IMR-90 (cell line): ENCODE measurements around the gene PARK7. TPM values are rescaled to one million over a fixed set of nuclear protein-coding genes. Genes with fewer than 3 reads are reported as not detected.

ENCODE experiments used
- ATAC-seq: fragments of 200-7000 bp; cut with Tn5 transposase; 2 replicates; pipeline ENCODE4 v1.9.1; 2020; ENCODE audit warnings: low read depth, mild to moderate bottlenecking, moderate library complexity
- BruUV-seq: library from RNA; stranded (reverse); fragments of 400-500 nt; replicated peaks from 2 replicates; lab custom pipeline; 2021; lab: Mats Ljungman, UMichigan
- CTCF ChIA-PET: fragments of 300-600 bp; formaldehyde crosslinking; extraction: SDS; loops from one replicate; lab custom pipeline; 2021; ENCODE audit warnings: antibody characterized with exemption; lab: Yijun Ruan, JAX
- POLR2A ChIA-PET: fragments of 300-600 bp; sonication (Branson Sonifier 250); formaldehyde crosslinking; loops from one replicate; lab custom pipeline; 2022; ENCODE audit warnings: antibody characterized with exemption; ENCODE audit not compliant: unreplicated experiment; lab: Charles Lee
- DNase-seq: peaks from one replicate; pipeline ENCODE4 v3.0.0; 2013
- H2AFZ ChIP-seq: replicated peaks from 2 replicates; pipeline ENCODE3; 2013; ENCODE audit warnings: low read length, mild to moderate bottlenecking; ENCODE audit not compliant: poor library complexity
- H2AK5ac ChIP-seq: 2 replicates; pipeline ENCODE4 v1.6.1; 2013; ENCODE audit warnings: low read depth, low read length, inconsistent platforms
- H2AK9ac ChIP-seq: replicated peaks from 2 replicates; pipeline ENCODE3; 2013; ENCODE audit warnings: mild to moderate bottlenecking, low read depth, low read length, moderate library complexity; ENCODE audit not compliant: poor library complexity
- H2BK120ac ChIP-seq: 2 replicates; pipeline ENCODE4 v1.6.1; 2013; ENCODE audit warnings: low read depth, low read length, inconsistent platforms
- H2BK15ac ChIP-seq: 3 replicates; pipeline ENCODE4 v1.6.1; 2013; ENCODE audit warnings: low read depth, low read length, inconsistent platforms
- H2BK20ac ChIP-seq: 2 replicates; pipeline ENCODE4 v1.6.1; 2013; ENCODE audit warnings: low read depth, mild to moderate bottlenecking, inconsistent platforms, low read length, moderate library complexity
- H2BK5ac ChIP-seq: 2 replicates; pipeline ENCODE4 v1.6.1; 2013; ENCODE audit warnings: mild to moderate bottlenecking, low read depth, low read length, inconsistent platforms; ENCODE audit not compliant: poor library complexity, severe bottlenecking
- H3K14ac ChIP-seq: replicated peaks from 2 replicates; pipeline ENCODE4 v1.6.1; 2013; ENCODE audit warnings: low read depth, low read length, inconsistent platforms
- H3K18ac ChIP-seq: 2 replicates; pipeline ENCODE4 v1.6.1; 2013; ENCODE audit warnings: low read depth, low read length, control low read depth
- H3K23ac ChIP-seq: 2 replicates; pipeline ENCODE4 v1.6.1; 2013; ENCODE audit warnings: low read depth, low read length, inconsistent platforms
- H3K27ac ChIP-seq: 2 replicates; pipeline ENCODE4 v1.5.1; 2013; ENCODE audit warnings: mild to moderate bottlenecking, control low read depth, low read length; ENCODE audit not compliant: insufficient read depth
- H3K27me3 ChIP-seq: 2 replicates; pipeline ENCODE4 v1.6.1; 2013; ENCODE audit warnings: low read length; ENCODE audit not compliant: control insufficient read depth, insufficient read depth
- H3K36me3 ChIP-seq: 2 replicates; pipeline ENCODE4 v1.6.1; 2013; ENCODE audit warnings: low read length, mixed read lengths; ENCODE audit not compliant: control insufficient read depth, insufficient read depth
- H3K4ac ChIP-seq: 2 replicates; pipeline ENCODE4 v1.6.1; 2013; ENCODE audit warnings: low read depth, low read length, inconsistent platforms
- H3K4me1 ChIP-seq: 2 replicates; pipeline ENCODE4 v1.6.1; 2013; ENCODE audit warnings: low read length, mixed read lengths; ENCODE audit not compliant: control insufficient read depth, insufficient read depth
- H3K4me2 ChIP-seq: 2 replicates; pipeline ENCODE4 v1.6.1; 2013; ENCODE audit warnings: low read depth, mild to moderate bottlenecking, control low read depth, low read length, moderate library complexity
- H3K4me3 ChIP-seq: 2 replicates; pipeline ENCODE4 v1.5.1; 2013; ENCODE audit warnings: low read depth, mild to moderate bottlenecking, control low read depth, low read length, moderate library complexity; ENCODE audit not compliant: insufficient read depth
- H3K56ac ChIP-seq: 2 replicates; pipeline ENCODE4 v1.6.1; 2013; ENCODE audit warnings: low read length, inconsistent platforms; ENCODE audit not compliant: insufficient read depth; ENCODE audit errors: extremely low read depth
- H3K79me1 ChIP-seq, 2 experiments: 2 replicates each; pipeline ENCODE4 v1.6.1; 2013; ENCODE audit warnings: low read length in 2 of 2, inconsistent platforms in 1 of 2, low read depth in 1 of 2
- H3K9ac ChIP-seq: 2 replicates; pipeline ENCODE4 v1.6.1; 2013; ENCODE audit warnings: low read depth, low read length, control low read depth
- H3K9me1 ChIP-seq: 2 replicates; pipeline ENCODE4 v1.6.1; 2013; ENCODE audit warnings: low read length, inconsistent platforms; ENCODE audit not compliant: insufficient read depth
- H3K9me3 ChIP-seq: 2 replicates; pipeline ENCODE4 v1.6.1; 2013; ENCODE audit warnings: low read length; ENCODE audit not compliant: control insufficient read depth, insufficient read depth
- H4K20me1 ChIP-seq: 2 replicates; pipeline ENCODE4 v1.6.1; 2013; ENCODE audit warnings: low read length, inconsistent platforms; ENCODE audit not compliant: insufficient read depth
- H4K5ac ChIP-seq: 2 replicates; pipeline ENCODE4 v1.6.1; 2013; ENCODE audit warnings: mild to moderate bottlenecking, low read depth, low read length, control low read depth
- H4K8ac ChIP-seq, 2 experiments: 2 replicates each; pipeline ENCODE4 v1.6.1; 2013; ENCODE audit warnings: low read depth in 2 of 2, low read length in 2 of 2, control low read depth in 1 of 2, inconsistent platforms in 1 of 2
- H4K91ac ChIP-seq: 2 replicates; pipeline ENCODE4 v1.6.1; 2013; ENCODE audit warnings: low read depth, low read length, inconsistent platforms; ENCODE audit not compliant: insufficient read depth
- BHLHE40 ChIP-seq: fragments of 150-350 bp; IDR thresholded peaks from 2 replicates; pipeline ENCODE4 v1.6.1; 2016; ENCODE audit warnings: mild to moderate bottlenecking, low read depth, low read length
- CEBPB ChIP-seq: IDR thresholded peaks from 2 replicates; pipeline ENCODE4 v1.6.1; 2012; ENCODE audit warnings: low read depth, low read length, improper control_type of control experiment
- CHD1 ChIP-seq: IDR thresholded peaks from 2 replicates; pipeline ENCODE4 v1.6.1; 2012; ENCODE audit warnings: low read depth, low read length, improper control_type of control experiment
- ELK1 ChIP-seq: fragments of 150-350 bp; IDR thresholded peaks from 2 replicates; pipeline ENCODE4 v1.6.1; 2016; ENCODE audit warnings: low read depth, mild to moderate bottlenecking, low read length, moderate library complexity, borderline replicate concordance
- FOS ChIP-seq: fragments of 150-350 bp; IDR thresholded peaks from 2 replicates; pipeline ENCODE4 v1.6.1; 2016; ENCODE audit warnings: low read depth, low read length
- MAFK ChIP-seq: IDR thresholded peaks from 2 replicates; pipeline ENCODE4 v1.6.1; 2012; ENCODE audit warnings: low read depth, low read length, improper control_type of control experiment
- MAZ ChIP-seq: IDR thresholded peaks from 2 replicates; pipeline ENCODE4 v1.6.1; 2012; ENCODE audit warnings: low read depth, mild to moderate bottlenecking, low read length, improper control_type of control experiment, moderate library complexity, borderline replicate concordance
- MXI1 ChIP-seq: IDR thresholded peaks from 2 replicates; pipeline ENCODE4 v1.6.1; 2012; ENCODE audit warnings: low read depth, mild to moderate bottlenecking, low read length, moderate library complexity, borderline replicate concordance
- NFE2L2 ChIP-seq: fragments of 150-350 bp; IDR thresholded peaks from 2 replicates; pipeline ENCODE4 v1.6.1; 2016; ENCODE audit warnings: low read depth, mild to moderate bottlenecking, low read length
- POLR2A ChIP-seq: IDR thresholded peaks from 2 replicates; pipeline ENCODE4 v1.6.1; 2012; ENCODE audit warnings: mild to moderate bottlenecking, low read depth, low read length
- RAD21 ChIP-seq: IDR thresholded peaks from 2 replicates; pipeline ENCODE4 v1.6.1; 2012; ENCODE audit warnings: low read length, improper control_type of control experiment
- RCOR1 ChIP-seq: IDR thresholded peaks from 2 replicates; pipeline ENCODE4 v1.6.1; 2012; ENCODE audit warnings: mild to moderate bottlenecking, low read length, improper control_type of control experiment; ENCODE audit not compliant: insufficient replicate concordance
- RFX5 ChIP-seq: IDR thresholded peaks from 2 replicates; pipeline ENCODE4 v1.8.0; 2012; ENCODE audit warnings: low read depth, mild to moderate bottlenecking, low read length, moderate library complexity
- SMC3 ChIP-seq: fragments of 150-350 bp; IDR thresholded peaks from 2 replicates; pipeline ENCODE4 v1.6.1; 2016; ENCODE audit warnings: low read depth, mild to moderate bottlenecking, antibody characterized with exemption, low read length, moderate library complexity
- WGBS, 2 experiments: methylation state at CpG; one replicate each; pipeline versions ENCODE4 v1.1.5 to v1.1.7; 2013; ENCODE audit warnings: missing lambda C conversion rate in 2 of 2; ENCODE audit not compliant: insufficient read length in 1 of 2; ENCODE audit errors: extremely low coverage in 2 of 2; 5-methylcytosine and 5-hydroxymethylcytosine counted together
- dilution Hi-C: fragments of 300-500 bp; cut with HindIII; formaldehyde crosslinking; loops from one replicate; pipeline ENCODE4 v1.14.3; 2018; ENCODE audit warnings: low sequenced_read_pairs; ENCODE audit not compliant: unreplicated experiment
- in situ Hi-C: fragments of 300-500 bp; cut with MboI; formaldehyde crosslinking; loops from 3 replicates; pipeline ENCODE4 v1.14.3; 2019; ENCODE audit warnings: low sequenced_read_pairs, inconsistent platforms, mixed read lengths
- intact Hi-C: fragments of 100-400 bp; cut with micrococcal nuclease; formaldehyde crosslinking; loops from 2 replicates; pipeline ENCODE4 v1.10.0; 2022
- polyA plus RNA-seq, 3 experiments: library from polyadenylated mRNA; depleted of rRNA; stranded (reverse); fragments of >200 nt; gene quantifications; 2 replicates each; pipeline ENCODE4 v1.2.3, GENCODE V29; 2012; ENCODE audit warnings: low replicate concordance in 1 of 3
- total RNA-seq: library from RNA; depleted of rRNA; stranded (reverse); fragments of >200 nt; gene quantifications from 2 replicates; pipeline ENCODE4 v1.2.3, GENCODE V29; 2012
- TF ChIP-seq, protein P1 (sequence below): fragments of 150-350 bp; IDR thresholded peaks from 2 replicates; pipeline ENCODE4 v1.6.1; 2017; ENCODE audit warnings: mild to moderate bottlenecking, antibody characterized with exemption, low read length, low read depth

PARK7 gene
- total and polyA plus RNA-seq, 2 of the 4 experiments (the other 2 are of a cell fraction), result 207 to 357 TPM

DNA sequence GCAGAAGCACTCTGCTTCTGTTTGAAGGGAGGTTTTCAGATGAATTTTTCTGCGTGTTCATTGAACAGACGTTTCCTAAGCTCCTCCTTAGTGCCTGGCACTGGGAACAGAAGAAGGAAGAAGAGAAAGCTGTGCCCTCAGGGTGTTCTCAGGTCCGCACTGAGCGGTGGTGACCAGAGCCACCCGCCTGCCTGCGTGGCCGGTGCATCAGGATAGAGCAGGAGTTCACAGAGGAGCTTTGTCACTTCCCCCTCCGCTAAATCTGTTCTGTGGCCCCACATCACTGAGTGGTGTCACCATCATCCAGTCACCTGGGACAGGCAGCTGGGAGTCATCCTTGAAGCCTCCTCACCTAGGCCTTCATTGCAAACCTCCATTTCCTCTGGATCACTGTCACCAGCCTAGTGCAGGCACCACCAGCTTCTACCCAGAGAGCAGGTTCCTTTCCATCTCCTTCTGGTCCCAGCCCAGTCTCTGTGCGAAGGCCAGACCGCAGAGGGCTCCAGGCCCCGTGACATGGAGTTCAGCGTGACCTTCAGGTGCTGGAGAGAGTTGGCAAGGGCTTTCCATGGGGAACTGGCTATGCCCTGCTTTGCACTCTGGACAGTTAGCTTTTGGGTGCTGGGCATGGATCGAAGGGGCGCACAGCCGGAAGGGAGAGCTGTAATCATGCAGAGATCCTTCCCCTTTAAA is 21.7 kb downstream of the PARK7 start:
- no peak overlapping the region for H2AK9ac ChIP-seq
- ATAC-seq (no peak), DNase-seq (no peak)
- H3K9ac ChIP-seq, result no peak overlapping the region
- no peak overlapping the region for H3K23ac ChIP-seq
- no peaks in the 10 kb centered on the region; the same call in 1 of the 2 replicates for H4K20me1 ChIP-seq
- H2BK120ac ChIP-seq, result no peak overlapping the region
- H2BK20ac ChIP-seq, result no peak overlapping the region
- ChIA-PET CTCF (interaction anchor here (0.6 to 1.6 kb wide), 7 partner anchors 31 to 480 kb away, joined by 3 to 6 read pairs (median 3); no protein-coding TSS in a partner anchor), POLR2A (no interaction called here)
- peak overlapping the region; percentile 14 for H2AFZ ChIP-seq
- H3K9me3 ChIP-seq, result no peaks in the 10 kb centered on the region
- no peak overlapping the region; the same call in 2 of the 3 replicates for H2BK15ac ChIP-seq
- intact Hi-C loops (loop anchor here (2.0 to 5.0 kb wide), 3 partner anchors 44 to 744 kb away; partner anchors contain the start of gene ERRFI1), in situ Hi-C loops (loop anchor here (5.0 to 25.0 kb wide), 4 partner anchors 329 to 879 kb away; no protein-coding TSS in a partner anchor), dilution Hi-C loops (no loop called here)
- H3K4me2 ChIP-seq, result no peak overlapping the region
- H3K56ac ChIP-seq, result no peak overlapping the region
- 90% methylated on average over 9 of the region's 15 CpGs; no CpG with 5 or more reads in 1 of the 2 experiments for WGBS, 2 experiments
- H3K79me1 ChIP-seq, result peaks cover 16 to 46% of the 10 kb centered on the region in 2 experiments
- H4K8ac ChIP-seq, result no peak overlapping the region; a peak in 1 of 4 replicates
- H2BK5ac ChIP-seq, result peak overlapping the region; percentile 39
- H3K27me3 ChIP-seq, result no peaks in the 10 kb centered on the region
- H4K5ac ChIP-seq, result no peak overlapping the region
- no peak overlapping the region; the same call in 1 of the 2 replicates for H4K91ac ChIP-seq
- H2AK5ac ChIP-seq, result peak overlapping the region; percentile 5; the same call in 1 of the 2 replicates
- peaks cover 2% of the 10 kb centered on the region; the same call in 1 of the 2 replicates for H3K4me1 ChIP-seq
- no peak overlapping the region for H3K14ac ChIP-seq
- peaks cover 52% of the 10 kb centered on the region for H3K36me3 ChIP-seq
- BruUV-seq, result no TSS peak
- no peak overlapping the region for H3K4me3 ChIP-seq
- H3K4ac ChIP-seq, result no peak overlapping the region
- no peak overlapping the region for H3K18ac ChIP-seq
- no peak overlapping the region for H3K27ac ChIP-seq
- no peaks in the 10 kb centered on the region; the same call in 1 of the 2 replicates for H3K9me1 ChIP-seq
- TF ChIP-seq MXI1, result no peak
- TF ChIP-seq RCOR1, result no peak
- no peak for TF ChIP-seq CEBPB
- no peak for TF ChIP-seq MAFK
- no peak for TF ChIP-seq SMC3
- TF ChIP-seq CHD1, result no peak
- TF ChIP-seq, protein P1, sequence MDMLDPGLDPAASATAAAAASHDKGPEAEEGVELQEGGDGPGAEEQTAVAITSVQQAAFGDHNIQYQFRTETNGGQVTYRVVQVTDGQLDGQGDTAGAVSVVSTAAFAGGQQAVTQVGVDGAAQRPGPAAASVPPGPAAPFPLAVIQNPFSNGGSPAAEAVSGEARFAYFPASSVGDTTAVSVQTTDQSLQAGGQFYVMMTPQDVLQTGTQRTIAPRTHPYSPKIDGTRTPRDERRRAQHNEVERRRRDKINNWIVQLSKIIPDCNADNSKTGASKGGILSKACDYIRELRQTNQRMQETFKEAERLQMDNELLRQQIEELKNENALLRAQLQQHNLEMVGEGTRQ, result no peak
- no peak for TF ChIP-seq BHLHE40
- no peak for TF ChIP-seq FOS
- TF ChIP-seq ELK1, result no peak
- TF ChIP-seq POLR2A, result no peak
- no peak for TF ChIP-seq RFX5
- no peak for TF ChIP-seq MAZ
- TF ChIP-seq NFE2L2, result no peak
- no peak for TF ChIP-seq RAD21
